Adrenal gland (tissue), 12 donors: ENCODE data around the gene TANC1. TPM values are rescaled to one million over a fixed set of nuclear protein-coding genes. Genes with fewer than 3 reads are reported as not detected.

Experiments
- DNase-seq, 7 donors: peaks; one replicate each; pipeline ENCODE4 v3.0.0-alpha.2; 2019 to 2020
- H3K27ac ChIP-seq, 5 donors: fragments of 200-600 bp; sonication (generic) in 4 of 5; 1 replicate in 3 of 5; 2 replicates in 2 of 5; pipeline versions ENCODE4 v1.5.1 to v1.8.0; 2016 to 2020; ENCODE audit warnings: mild to moderate bottlenecking in 1 of 5
- H3K27me3 ChIP-seq: fragments of 200-600 bp; 2 replicates; pipeline ENCODE4 v1.8.0; 2021
- H3K36me3 ChIP-seq, 2 donors: fragments of 200-600 bp; replicated peaks in 1 of 2; 1 replicate in 1 of 2; 2 replicates in 1 of 2; pipeline versions ENCODE4 v1.5.1 to v1.8.0; 2018 to 2022
- H3K4me1 ChIP-seq, 2 donors: fragments of 200-600 bp; replicated peaks in 1 of 2; 1 replicate in 1 of 2; 2 replicates in 1 of 2; pipeline versions ENCODE4 v1.5.1 to v1.8.0; 2018 to 2021
- H3K4me3 ChIP-seq, 4 donors: fragments of 200-600 bp; sonication (generic) in 3 of 4; one replicate each; pipeline ENCODE4 v1.5.1; 2016 to 2018
- H3K9me3 ChIP-seq, 3 donors: fragments of 200-600 bp; sonication (generic) in 1 of 3; replicated peaks in 1 of 3; 1 replicate in 2 of 3; 2 replicates in 1 of 3; pipeline versions ENCODE4 v1.5.1 to v1.8.0; 2016 to 2021
- POLR2A ChIP-seq, 2 donors: fragments of 450-650 bp; IDR thresholded peaks; one replicate each; pipeline ENCODE4 v1.6.1; 2017; ENCODE audit warnings: antibody characterized with exemption in 2 of 2, mild to moderate bottlenecking in 2 of 2, moderate library complexity in 1 of 2
- whole genome bisulfite sequencing, 4 donors: extraction: QIAGEN DNeasy Blood & Tissue Kit in 2 of 4; methylation state at CpG; one replicate each; pipeline versions ENCODE4 v1.1.5 to v1.1.7; 2013 to 2017; 5-methylcytosine and 5-hydroxymethylcytosine counted together
- intact Hi-C, 2 donors: fragments of 100-400 bp; cut with DNase I; formaldehyde crosslinking; loops; one replicate each; pipeline versions ENCODE4 v1.14.1 to v1.15.0; 2022 to 2023
- polyA plus RNA-seq, 3 donors: library from polyadenylated mRNA; stranded (reverse); fragments of 200-250 nt in 2 of 3; fragments of 350-450 nt in 1 of 3; fragmentation: Illumina TruSeq in 1 of 3; extraction: RNeasy Lipid Tissue Mini Kit (QIAGEN cat#74804) in 1 of 3; gene quantifications; one replicate each; pipeline ENCODE4 v1.2.3, GENCODE V29; 2013 to 2014
- total RNA-seq, 9 donors: library from RNA; depleted of rRNA in 4 of 9; stranded (reverse); fragments of >200 nt in 4 of 9; fragments of 120-200 nt in 1 of 9; fragmentation: NEBNext Ultra II Directional in 1 of 9; extraction: Animal tissue kit (Norgen Biotek cat#: 25700) in 1 of 9; gene quantifications; one replicate each; pipeline versions ENCODE4 v1.1.0 to v1.2.4, GENCODE V29; 2013 to 2023
- TF ChIP-seq, protein P1 (sequence below), 6 experiments: fragments of 450-650 bp in 4 of 6; fragments of 200-600 bp in 2 of 6; sonication (generic) in 1 of 6; IDR thresholded peaks; 1 replicate in 5 of 6; 2 replicates in 1 of 6; pipeline versions ENCODE4 v1.5.1 to v1.8.0; 2016 to 2021; ENCODE audit warnings: antibody characterized with exemption in 6 of 6, mild to moderate bottlenecking in 2 of 6, moderate library complexity in 1 of 6
- donor health status: healthy with polysubstance abuse.
- donor health status: Bipolar disorder and iron deficiency.
- donor health status: DM: yes; HTN: yes; CAD: no.
- donor health status: DM: no; HTN: no; CAD: no.
- donor health status: DM: no; HTN: no; CAD: no.
- donor health status: DM: yes; HTN: yes; CAD: no.

The TANC1 gene
- total and polyA plus RNA-seq, 12 donors = 14.1 to 53.3 (median 24.8) TPM

DNA sequence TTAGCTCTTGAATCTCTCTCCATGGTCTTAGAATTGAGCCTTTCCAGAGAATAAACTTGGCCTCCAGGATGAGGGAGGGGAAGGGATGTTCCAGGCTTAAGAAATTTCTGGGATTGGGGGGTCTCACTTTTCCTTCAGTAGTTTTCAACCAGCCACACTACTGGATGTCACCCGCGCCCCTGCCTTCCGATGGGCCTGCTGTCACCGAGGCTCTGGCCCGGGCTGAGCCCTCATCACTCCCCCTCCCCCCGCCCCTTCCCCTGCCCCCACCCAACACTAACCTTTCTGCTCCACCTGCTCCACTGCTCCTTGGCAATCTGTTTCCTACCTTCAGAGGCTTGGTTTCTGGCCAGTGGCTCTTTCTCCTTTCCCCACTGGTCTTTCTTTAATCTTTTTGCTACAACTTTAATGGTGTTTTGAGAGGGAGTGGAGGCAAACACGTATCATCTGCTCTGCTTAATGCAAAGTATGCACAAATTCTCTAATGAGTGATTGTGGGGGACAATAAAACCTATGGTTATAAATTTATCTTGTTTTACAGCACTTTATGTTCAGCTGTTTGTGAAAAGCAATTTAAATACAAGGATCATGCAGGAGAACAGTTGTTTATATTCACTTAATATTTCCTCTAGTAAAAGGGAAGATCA lies 162.9 kb downstream of the TANC1 start:
- intact Hi-C loops = no loop called here
- Histone ChIP-seq H3K36me3 (no peaks in the 10 kb centered on the region), H3K4me1 (peaks cover 0 to 11% of the 10 kb centered on the region in 2 donors), H3K27me3 (no peaks in the 10 kb centered on the region), H3K9me3 (no peaks in the 10 kb centered on the region), H3K4me3 (no peak overlapping the region), H3K27ac (no peak overlapping the region)
- TF ChIP-seq POLR2A (IDR thresholded peaks at IDR 0.05) = no peak
- TF ChIP-seq, protein P1, sequence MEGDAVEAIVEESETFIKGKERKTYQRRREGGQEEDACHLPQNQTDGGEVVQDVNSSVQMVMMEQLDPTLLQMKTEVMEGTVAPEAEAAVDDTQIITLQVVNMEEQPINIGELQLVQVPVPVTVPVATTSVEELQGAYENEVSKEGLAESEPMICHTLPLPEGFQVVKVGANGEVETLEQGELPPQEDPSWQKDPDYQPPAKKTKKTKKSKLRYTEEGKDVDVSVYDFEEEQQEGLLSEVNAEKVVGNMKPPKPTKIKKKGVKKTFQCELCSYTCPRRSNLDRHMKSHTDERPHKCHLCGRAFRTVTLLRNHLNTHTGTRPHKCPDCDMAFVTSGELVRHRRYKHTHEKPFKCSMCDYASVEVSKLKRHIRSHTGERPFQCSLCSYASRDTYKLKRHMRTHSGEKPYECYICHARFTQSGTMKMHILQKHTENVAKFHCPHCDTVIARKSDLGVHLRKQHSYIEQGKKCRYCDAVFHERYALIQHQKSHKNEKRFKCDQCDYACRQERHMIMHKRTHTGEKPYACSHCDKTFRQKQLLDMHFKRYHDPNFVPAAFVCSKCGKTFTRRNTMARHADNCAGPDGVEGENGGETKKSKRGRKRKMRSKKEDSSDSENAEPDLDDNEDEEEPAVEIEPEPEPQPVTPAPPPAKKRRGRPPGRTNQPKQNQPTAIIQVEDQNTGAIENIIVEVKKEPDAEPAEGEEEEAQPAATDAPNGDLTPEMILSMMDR (IDR thresholded peaks at IDR 0.05) = no peak
- WGBS, 4 donors = 95 to 97% (median 96%) methylated on average over 7 of the region's 7 CpGs
- DNase-seq = no peak

DNA sequence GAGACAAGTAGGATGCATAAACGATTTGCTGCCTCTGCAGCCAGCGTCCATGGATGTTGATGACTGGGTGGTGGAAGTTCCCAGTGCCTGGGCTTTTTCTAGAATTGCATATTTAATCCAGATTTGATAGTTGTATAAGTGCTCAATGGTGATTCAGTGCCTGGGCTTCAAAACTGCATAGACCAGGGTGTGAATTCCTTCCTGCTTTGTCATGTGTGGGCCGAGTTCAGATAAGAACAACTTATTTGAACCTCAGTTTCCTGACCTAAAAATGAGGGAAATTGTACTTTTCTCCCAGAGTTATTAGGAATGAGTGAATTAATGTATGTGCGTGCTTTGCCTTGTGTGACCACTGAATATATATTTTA lies 163.5 kb downstream of the TANC1 start:
- Histone ChIP-seq H3K36me3 (no peaks in the 10 kb centered on the region), H3K4me3 (no peak overlapping the region), H3K4me1 (peaks cover 0 to 9% of the 10 kb centered on the region in 2 donors), H3K27ac (peak overlapping the region in 1 of 5 donors; percentile 24), H3K27me3 (no peaks in the 10 kb centered on the region), H3K9me3 (no peaks in the 10 kb centered on the region)
- DNase-seq = peak in 3 of 7 donors; percentile 25 to 38 (median 32)
- TF ChIP-seq, protein P1 (IDR thresholded peaks at IDR 0.05) = no peak
- no peak for TF ChIP-seq POLR2A (IDR thresholded peaks at IDR 0.05)
- intact Hi-C loops = no loop called here
- 43 to 52% (median 49%) methylated on average over 4 of the region's 4 CpGs for WGBS, 4 donors

DNA sequence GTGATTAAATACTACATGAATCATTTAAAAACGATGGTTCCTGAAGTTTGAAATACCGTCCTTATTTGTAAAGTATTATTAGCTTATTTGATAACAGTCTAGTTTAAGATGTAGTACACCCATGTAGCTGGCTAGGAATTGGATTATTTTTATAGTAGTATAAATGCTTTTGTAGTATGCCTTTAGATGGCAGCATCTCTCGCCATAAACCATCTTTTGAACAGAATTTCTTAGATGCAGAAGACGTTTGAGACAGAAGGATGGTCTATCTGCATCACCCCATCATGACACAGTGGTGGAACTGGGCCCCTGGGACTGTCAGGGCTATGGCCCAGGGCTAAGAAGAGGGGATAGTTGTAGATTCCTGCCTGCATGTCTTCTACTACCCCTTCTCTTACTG lies 165.4 kb downstream of the TANC1 start:
- DNase-seq = no peak
- no peaks in the 10 kb centered on the region for H3K9me3 ChIP-seq
- no peak overlapping the region for H3K4me3 ChIP-seq
- TF ChIP-seq, protein P1 (IDR thresholded peaks at IDR 0.05) = no peak
- no peak for TF ChIP-seq POLR2A (IDR thresholded peaks at IDR 0.05)
- H3K4me1 ChIP-seq = peaks cover 0 to 13% of the 10 kb centered on the region in 2 donors
- intact Hi-C loops = no loop called here
- H3K36me3 ChIP-seq = no peaks in the 10 kb centered on the region
- 31 to 43% (median 39%) methylated on average over 4 of the region's 4 CpGs for WGBS, 4 donors
- H3K27ac ChIP-seq = no peak overlapping the region
- H3K27me3 ChIP-seq = no peaks in the 10 kb centered on the region

DNA sequence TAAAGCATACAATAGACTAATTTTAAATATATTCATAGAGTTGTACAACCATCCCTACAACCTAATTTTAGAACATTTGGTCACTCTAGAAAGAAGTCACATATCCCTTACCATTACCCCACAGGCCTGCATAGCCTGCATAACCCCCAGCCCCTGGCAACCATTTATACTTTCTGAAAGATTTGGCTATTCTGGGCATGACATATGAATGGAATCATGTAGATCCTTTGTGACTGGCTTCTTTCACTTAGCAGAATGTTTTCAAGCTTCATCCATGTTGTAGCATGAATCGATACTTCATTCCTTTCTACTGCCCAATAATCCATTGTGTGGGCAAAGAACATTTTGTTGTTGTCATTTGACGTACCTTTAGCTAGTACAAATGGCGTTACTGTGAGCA lies 166.5 kb downstream of the TANC1 start:
- DNase-seq = no peak
- no peaks in the 10 kb centered on the region for H3K9me3 ChIP-seq
- WGBS, 4 donors = 91 to 100% (median 94%) methylated on average over 3 of the region's 3 CpGs
- intact Hi-C loops = no loop called here
- peak overlapping the region in 2 of 5 donors; percentile 9 to 38 for H3K27ac ChIP-seq
- no peaks in the 10 kb centered on the region for H3K27me3 ChIP-seq
- no peak overlapping the region for H3K4me3 ChIP-seq
- TF ChIP-seq, protein P1 (IDR thresholded peaks at IDR 0.05) = no peak
- TF ChIP-seq POLR2A (IDR thresholded peaks at IDR 0.05) = no peak
- H3K36me3 ChIP-seq = no peaks in the 10 kb centered on the region
- peaks cover 0 to 13% of the 10 kb centered on the region in 2 donors for H3K4me1 ChIP-seq
